GM21515 (cell line): Measurements from ENCODE around the gene RBBP5.

ENCODE experiments used
- ATAC-seq: cut with Tn5 transposase; IDR thresholded peaks from one replicate; pipeline ENCODE4 v1.9.1; 2021; ENCODE audit not compliant: unreplicated experiment

Gene RBBP5

GRCh38 chr1:205075642-205076155 lies 46.1 kb downstream of the RBBP5 start:
- ATAC-seq = no peak

GRCh38 chr1:205074513-205074912 lies 47.3 kb downstream of the RBBP5 start:
- ATAC-seq = no peak

DNA sequence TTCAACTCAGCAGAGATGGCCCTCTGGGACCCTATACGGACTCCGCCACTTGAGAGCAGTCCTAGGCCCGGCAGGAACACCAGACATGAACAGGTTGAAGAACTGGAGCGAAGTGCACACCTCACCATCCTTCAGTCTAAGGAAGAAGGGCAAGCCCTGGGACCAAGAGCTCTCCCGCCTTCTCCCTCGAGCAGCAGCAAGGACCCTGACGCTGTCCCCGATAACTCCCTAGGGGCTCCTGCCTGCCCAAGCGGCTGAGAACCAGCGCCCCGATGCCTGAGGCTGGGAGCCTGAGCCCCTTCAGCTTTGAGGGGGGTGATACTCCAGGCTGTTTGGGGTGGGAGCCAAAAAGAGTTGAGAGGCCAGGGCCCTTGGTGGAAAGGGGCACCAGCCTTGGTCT lies 47.7 kb downstream of the RBBP5 start:
- no peak for ATAC-seq

GRCh38 chr1:205073511-205073910 lies 48.3 kb downstream of the RBBP5 start:
- no peak for ATAC-seq

DNA sequence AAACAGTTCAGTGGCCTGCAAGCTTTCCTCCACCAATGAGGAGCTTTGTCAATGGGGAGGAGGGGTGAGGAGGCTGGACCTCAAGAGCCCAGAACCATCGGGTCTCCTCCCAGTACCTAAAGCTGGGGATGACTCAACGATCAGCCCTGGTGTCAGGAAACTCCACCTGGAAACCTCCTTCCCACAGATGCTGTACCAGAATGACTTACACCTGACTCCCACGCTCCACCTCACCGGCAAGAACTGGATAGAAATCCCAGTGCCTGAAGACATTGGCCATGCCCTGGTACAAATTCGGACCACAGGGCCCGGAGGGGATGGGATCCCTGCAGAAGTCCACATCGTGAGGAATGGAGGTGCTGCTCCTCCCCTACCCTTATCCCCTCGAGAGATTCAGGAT lies 48.9 kb downstream of the RBBP5 start:
- no peak for ATAC-seq

GRCh38 chr1:205072286-205072685 lies 49.5 kb downstream of the RBBP5 start:
- no peak for ATAC-seq

- no peak for ATAC-seq
These were observed 50.0 kb downstream of the RBBP5 start for GRCh38 chr1:205071801-205072200.

DNA sequence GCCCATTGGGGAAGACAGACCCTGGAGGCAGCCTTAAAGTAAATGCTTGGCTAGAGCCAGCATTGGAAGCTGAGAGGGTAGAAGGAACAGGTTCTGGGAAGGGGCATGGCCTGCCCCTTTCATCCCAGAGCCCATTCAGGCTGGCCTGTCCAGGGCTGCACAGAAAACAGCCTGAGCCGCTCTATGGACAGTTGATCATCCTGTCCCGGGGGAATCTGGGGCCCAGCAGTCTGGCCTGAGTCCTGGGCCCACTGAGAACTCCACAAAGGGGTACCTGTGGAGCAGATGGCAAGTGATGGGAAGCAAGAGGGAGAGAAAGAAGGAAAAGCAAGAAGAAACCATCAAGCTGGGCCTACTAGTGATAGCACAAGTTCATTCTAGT lies 50.8 kb downstream of the RBBP5 start:
- no peak for ATAC-seq

GRCh38 chr1:205069371-205070125 lies 52.2 kb downstream of the RBBP5 start:
- no peak for ATAC-seq

GRCh38 chr1:205068457-205069040 lies 53.2 kb downstream of the RBBP5 start:
- no peak for ATAC-seq

- no peak for ATAC-seq
These were observed 53.8 kb downstream of the RBBP5 start for GRCh38 chr1:205068001-205068400.

DNA sequence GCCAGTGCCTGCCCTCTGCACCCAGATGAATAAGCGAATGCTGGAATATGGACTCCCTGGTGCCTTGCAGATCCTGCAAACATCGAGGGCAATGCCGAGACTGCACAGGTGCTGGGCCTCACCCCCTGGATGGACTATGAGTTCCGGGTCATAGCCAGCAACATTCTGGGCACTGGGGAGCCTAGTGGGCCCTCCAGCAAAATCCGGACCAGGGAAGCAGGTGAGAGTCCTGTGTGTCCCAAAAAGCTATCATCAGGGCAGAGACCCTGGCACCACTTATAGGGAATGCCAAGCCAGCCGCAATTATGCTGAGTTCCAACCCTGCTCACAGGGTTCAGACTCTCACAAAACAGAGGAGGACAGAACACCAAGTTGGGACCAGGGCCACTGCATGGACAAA lies 54.7 kb downstream of the RBBP5 start:
- ATAC-seq = no peak

GRCh38 chr1:205066141-205066818 lies 55.5 kb downstream of the RBBP5 start:
- no peak for ATAC-seq

DNA sequence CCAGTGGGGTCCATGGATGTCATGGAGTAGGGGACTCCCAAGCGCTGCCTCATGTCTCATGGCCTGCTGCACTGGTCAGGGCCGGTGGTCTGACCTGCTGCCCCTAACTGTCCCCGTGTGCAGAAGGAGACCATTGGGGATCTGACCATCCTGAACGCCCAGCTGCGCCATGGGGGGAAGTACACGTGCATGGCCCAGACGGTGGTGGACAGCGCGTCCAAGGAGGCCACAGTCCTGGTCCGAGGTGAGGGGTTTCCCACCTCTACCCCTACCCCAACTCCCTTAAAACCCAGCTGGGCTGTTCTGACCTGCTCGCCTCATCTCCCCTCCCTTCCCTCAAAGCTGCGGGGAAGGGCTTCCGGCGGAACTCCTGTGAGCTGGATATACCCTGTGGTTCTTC lies 56.1 kb downstream of the RBBP5 start:
- no peak for ATAC-seq

GRCh38 chr1:205064741-205065316 lies 56.9 kb downstream of the RBBP5 start:
- no peak for ATAC-seq

DNA sequence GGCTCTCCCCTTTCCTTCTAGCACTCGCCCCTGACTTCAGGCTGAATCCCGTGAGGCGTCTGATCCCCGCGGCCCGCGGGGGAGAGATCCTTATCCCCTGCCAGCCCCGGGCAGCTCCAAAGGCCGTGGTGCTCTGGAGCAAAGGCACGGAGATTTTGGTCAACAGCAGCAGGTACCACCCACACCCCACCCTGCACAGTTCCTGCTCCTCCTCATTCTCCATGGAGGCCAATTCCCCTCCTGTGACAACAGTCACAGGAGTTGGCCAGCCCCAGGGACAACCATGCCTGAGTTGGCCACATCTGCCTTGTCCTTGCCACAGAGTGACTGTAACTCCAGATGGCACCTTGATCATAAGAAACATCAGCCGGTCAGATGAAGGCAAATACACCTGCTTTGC lies 57.5 kb downstream of the RBBP5 start:
- no peak for ATAC-seq

DNA sequence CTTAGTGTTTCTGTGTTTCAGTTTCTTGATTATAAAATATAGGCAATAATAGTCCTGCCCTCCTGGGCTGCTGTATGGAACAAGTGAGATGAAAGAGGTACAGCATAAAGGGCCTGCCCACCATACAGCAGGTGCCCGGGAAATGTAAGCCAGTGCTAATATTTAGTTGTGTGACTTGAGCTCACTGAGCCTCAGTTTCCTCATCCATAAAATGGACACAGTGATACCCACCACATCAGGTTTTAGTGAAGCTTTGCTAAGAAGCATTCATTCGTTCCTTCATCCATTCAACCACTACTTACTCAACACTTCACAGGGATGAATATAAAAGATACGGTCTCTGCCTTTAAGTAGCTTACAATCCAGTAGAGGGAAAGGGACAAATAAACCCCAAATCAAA lies 58.9 kb downstream of the RBBP5 start:
- ATAC-seq = no peak

- no peak for ATAC-seq
These were observed 59.5 kb downstream of the RBBP5 start for GRCh38 chr1:205062319-205062718.

DNA sequence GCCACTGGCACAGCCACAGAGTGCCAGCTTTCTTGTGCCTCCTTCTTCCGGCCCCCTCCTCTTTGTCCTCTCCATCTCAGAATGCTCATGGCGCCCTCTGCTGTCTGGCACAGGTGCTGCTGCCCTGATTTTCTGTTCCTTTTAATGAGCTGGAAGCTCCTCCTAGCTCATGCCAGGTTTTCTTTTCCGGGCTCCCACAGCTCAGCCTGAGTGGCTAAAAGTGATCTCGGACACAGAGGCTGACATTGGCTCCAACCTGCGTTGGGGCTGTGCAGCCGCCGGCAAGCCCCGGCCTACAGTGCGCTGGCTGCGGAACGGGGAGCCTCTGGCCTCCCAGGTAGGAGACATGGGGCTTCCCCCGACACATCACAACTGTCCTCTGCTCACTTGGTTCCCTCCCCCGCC lies 60.1 kb downstream of the RBBP5 start:
- ATAC-seq = no peak

GRCh38 chr1:205061227-205061626 lies 60.6 kb downstream of the RBBP5 start:
- ATAC-seq = no peak

DNA sequence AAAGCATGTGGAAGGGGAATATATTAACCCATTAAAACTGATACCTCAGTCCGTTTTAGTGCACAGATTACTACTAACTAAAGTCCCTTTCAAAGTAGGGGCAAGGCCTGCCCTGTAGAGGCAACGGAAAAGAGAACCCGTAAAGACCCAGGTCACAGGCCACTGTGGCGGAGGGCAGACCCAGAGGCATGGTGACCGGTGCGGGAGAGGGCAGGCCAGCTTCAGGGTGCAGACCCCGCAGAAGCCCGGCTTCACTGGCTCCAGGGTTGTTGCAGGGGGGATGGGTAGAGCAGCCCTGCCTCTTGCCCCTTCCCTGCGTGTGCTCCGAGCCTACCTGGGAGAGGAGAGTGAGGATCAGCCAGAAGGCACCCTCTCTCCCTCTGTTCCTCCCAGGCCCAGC lies 61.0 kb downstream of the RBBP5 start:
- no peak for ATAC-seq

- no peak for ATAC-seq
These were observed 62.1 kb downstream of the RBBP5 start for GRCh38 chr1:205059660-205060059.
